Stimulated activated CD4-positive, alpha-beta T cell treated with anti-CD3 and anti-CD28 coated beads, Interleukin-2, amount 100 ng/mL, for 4 hours (primary cell): ENCODE data around the gene GNAZ.

Source experiments
- DNase-seq: peaks from one replicate; pipeline ENCODE4 v3.0.0-alpha.2; 2020; ENCODE audit warnings: low read depth

The GNAZ gene

DNA sequence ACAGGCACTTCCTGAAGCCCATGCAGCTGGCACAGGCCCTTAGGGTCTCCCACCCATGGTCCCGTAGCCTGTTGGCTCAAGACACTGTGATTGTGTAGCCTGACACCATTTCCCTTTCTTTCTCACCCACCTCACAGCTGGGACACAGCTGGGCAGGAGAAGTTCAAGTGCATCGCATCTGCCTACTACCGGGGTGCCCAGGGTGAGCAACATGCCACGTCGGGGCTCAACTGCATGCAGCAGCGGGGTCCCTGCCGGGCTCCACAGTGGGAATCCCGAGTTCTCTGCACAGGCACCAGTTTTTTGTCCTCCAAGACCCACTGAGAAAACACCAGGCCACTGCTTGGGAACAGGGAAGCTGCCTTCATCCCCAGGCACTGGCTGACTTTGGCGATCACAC lies 85.5 kb downstream of the GNAZ start:
- DNase-seq, result no peak

- DNase-seq, result no peak
These were observed 86.0 kb downstream of the GNAZ start for GRCh38 chr22:23156286-23156685.

DNA sequence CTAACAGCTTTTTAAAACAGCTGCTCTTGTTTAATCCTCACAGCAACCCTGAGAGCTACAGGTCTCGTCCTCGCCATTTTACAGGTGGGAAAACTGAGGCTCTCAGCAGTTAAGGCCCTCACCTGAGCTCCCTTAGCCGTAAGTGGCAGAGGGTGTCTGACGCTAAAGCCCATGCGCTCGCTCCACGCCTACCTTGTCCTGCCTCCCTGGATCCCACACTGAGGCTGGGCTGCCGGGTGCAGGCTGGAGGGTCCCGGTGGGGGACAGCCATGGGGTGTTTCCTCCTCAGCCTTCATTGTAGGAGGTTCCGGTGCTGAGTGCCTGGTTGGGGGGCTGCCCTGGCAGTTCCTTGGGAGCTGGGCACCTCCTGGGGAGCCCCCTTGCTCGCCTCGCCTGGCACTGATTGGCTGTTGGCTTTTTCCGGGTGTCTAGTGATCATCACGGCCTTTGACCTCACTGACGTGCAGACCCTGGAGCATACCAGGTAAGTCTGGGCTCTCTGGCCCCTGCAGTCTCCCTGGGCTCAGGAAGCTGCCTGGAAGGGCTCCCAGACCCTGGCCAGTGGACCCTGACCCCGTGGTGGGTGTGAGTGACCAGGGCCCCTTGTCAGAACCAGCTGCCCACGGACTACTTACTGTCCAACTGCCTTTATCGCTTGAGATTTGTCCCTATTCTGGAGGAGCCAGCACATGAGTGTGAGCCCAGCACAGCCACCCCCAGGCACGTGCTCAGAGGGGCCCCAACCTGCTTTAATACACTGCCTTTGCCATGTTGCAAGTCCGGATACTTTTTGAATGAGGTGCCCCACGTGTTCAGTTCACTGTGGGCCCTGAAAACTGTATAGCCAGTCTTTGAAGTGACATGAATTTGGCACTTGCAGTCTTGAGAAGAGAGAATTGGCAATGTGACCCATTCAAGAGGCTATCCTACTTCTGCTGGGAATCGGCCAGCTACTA lies 87.5 kb downstream of the GNAZ start:
- DNase-seq, result no peak

- no peak for DNase-seq
These were observed 88.4 kb downstream of the GNAZ start for GRCh38 chr22:23158516-23159290.

GRCh38 chr22:23159291-23159630 lies 88.9 kb downstream of the GNAZ start:
- no peak for DNase-seq

GRCh38 chr22:23161029-23161428 lies 90.7 kb downstream of the GNAZ start:
- DNase-seq, result no peak

DNA sequence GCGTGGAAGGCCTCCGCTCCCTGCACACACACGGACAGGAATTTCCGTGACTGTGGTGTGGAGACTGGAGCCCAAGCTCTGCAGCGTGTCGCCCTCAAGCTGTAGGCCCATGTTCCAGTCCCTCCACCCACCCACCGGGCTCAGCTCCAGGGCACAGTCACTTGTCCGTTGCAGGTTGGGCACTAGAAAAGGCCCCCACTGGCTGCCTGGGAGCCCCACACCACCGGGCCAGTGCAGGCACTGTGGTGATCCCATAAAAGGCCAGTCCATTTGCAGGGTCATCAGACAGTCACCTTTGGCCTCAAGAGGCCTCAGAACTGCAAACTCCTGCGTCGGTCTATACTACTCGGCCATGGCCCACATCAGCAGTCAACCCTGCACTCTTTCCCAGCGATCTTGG lies 91.3 kb downstream of the GNAZ start:
- DNase-seq, result no peak

- DNase-seq, result no peak
These were observed 93.3 kb downstream of the GNAZ start for GRCh38 chr22:23163665-23164064.

DNA sequence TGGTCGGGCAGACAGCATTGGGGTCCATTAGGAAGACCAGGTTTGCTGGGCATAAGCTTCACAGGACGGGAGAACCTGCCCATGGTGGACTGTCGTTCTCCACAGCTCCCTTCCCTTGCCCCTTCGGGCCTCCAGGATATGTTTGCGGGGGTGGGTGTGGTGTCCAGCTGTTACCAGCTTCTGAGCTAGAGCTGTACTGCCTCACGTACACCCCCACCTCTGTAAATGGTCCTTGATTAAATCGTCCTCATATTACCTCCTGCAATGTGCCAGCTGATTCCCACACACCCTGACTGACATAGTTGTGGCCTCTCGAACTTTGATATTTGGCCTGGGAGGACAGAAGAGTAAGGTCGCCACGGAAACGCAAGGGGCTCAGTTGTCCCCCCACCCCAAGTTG lies 93.8 kb downstream of the GNAZ start:
- DNase-seq, result no peak

DNA sequence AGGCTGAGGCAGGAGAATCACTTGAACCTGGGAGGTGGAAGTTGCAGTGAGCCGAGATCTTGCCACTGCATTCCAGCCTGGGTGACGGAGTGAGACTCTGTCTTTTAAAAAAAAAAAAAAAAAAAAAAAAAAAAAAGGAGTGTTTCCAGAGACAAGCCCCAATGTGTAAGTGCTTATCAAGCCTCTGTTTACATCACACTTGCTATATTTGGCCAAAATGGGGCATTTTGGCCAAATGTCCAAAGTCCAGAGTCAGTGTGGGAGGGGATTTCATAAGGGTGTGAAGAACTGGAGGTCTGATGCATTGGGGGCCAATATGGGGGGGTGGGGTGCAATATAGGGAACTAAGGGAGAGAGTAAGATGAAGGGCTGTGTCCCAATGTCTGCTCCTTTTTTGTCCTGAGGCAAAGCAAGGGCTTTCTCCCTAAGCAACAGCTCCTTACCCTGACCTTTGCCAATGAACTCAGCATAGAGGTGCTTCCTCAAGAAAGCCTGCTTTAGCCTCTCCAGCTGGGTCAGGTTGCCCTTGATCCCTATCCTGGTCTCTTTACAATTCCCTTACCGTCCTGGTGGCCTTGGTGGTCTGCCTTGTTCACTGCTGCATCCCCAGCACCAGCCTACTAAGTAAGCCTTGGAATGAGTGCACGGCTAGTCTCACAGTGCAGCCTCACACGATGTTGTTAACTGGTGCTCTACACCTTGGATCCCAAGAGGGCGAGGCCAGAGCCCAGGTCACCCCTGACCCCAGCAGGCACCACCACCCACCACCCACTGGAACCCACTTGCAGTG lies 95.9 kb downstream of the GNAZ start:
- DNase-seq, result no peak

- DNase-seq, result no peak
These were observed 96.7 kb downstream of the GNAZ start for GRCh38 chr22:23166841-23167616.

DNA sequence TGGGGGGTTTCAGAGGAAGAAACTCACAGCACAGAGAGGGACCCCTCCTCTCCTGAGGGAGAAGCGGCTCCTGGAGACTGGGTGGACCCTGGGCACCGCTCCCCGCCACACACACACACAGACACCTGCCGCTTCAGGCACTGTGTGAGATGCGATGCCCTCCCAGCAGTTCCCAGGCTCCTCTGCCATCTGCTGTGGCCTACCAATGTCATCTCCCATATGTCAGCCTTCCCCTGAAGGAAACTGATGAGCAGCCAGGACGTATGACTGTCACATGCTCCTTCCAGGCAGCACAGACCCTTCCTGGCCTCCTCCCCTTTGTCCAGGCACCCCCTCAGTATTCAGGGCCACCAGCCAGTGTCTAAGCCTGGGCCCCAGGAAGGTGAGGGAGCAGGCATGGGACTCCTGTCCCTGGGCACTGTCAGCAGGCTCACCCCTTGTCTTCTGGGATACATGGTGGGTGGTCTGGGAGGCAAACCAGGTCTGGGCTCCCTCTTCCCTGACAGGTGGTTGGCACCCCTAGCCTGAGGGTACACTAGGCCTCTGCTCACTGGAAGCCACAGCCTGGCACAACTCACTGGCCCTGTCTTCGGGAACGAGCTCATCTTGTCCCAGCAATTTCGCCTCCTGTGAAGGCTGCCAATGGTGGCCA lies 98.2 kb downstream of the GNAZ start:
- DNase-seq, result no peak

- DNase-seq, result no peak
These were observed 98.7 kb downstream of the GNAZ start for GRCh38 chr22:23169043-23169406.
